BE2C (cell line): ENCODE data around the gene KRT2.

ENCODE experiments used
- DNase-seq: peaks from one replicate; pipeline ENCODE4 v3.0.0-alpha.2; 2020
- H3K27me3 ChIP-seq: fragments of 250-450 bp; sonication (Bioruptor Pico); 2 replicates; pipeline ENCODE4 v1.5.1; 2020; ENCODE audit warnings: mild to moderate bottlenecking
- H3K36me3 ChIP-seq: fragments of 250-450 bp; sonication (Bioruptor Pico); 2 replicates; pipeline ENCODE4 v1.5.1; 2020; ENCODE audit warnings: mild to moderate bottlenecking
- H3K4me1 ChIP-seq: fragments of 250-450 bp; sonication (Bioruptor Pico); 2 replicates; pipeline ENCODE4 v1.5.1; 2020
- H3K4me3 ChIP-seq: 2 replicates; pipeline ENCODE4 v1.5.1; 2011; ENCODE audit warnings: low read depth, low read length
- H3K9me3 ChIP-seq: fragments of 250-450 bp; sonication (Bioruptor Pico); 2 replicates; pipeline ENCODE4 v1.5.1; 2020
- CTCF ChIP-seq: IDR thresholded peaks from 2 replicates; pipeline ENCODE4 v1.5.1; 2012; ENCODE audit warnings: mild to moderate bottlenecking, low read depth, low read length

Gene KRT2

GRCh38 chr12:52655720-52656124, 3.7 kb upstream of the KRT2 start:
- TF ChIP-seq CTCF, result no peak
- no peaks in the 10 kb centered on the region for H3K36me3 ChIP-seq
- no peak overlapping the region for H3K4me3 ChIP-seq
- no peak for DNase-seq
- no peaks in the 10 kb centered on the region for H3K4me1 ChIP-seq
- no peaks in the 10 kb centered on the region for H3K9me3 ChIP-seq
- H3K27me3 ChIP-seq, result peaks cover 21% of the 10 kb centered on the region

- no peak for TF ChIP-seq CTCF
- no peaks in the 10 kb centered on the region for H3K36me3 ChIP-seq
- H3K4me3 ChIP-seq, result no peak overlapping the region
- no peaks in the 10 kb centered on the region for H3K4me1 ChIP-seq
- DNase-seq, result no peak
- no peaks in the 10 kb centered on the region for H3K9me3 ChIP-seq
- peaks cover 21% of the 10 kb centered on the region for H3K27me3 ChIP-seq
Observed at GRCh38 chr12:52655251-52655650, 3.2 kb upstream of the KRT2 start.

DNA sequence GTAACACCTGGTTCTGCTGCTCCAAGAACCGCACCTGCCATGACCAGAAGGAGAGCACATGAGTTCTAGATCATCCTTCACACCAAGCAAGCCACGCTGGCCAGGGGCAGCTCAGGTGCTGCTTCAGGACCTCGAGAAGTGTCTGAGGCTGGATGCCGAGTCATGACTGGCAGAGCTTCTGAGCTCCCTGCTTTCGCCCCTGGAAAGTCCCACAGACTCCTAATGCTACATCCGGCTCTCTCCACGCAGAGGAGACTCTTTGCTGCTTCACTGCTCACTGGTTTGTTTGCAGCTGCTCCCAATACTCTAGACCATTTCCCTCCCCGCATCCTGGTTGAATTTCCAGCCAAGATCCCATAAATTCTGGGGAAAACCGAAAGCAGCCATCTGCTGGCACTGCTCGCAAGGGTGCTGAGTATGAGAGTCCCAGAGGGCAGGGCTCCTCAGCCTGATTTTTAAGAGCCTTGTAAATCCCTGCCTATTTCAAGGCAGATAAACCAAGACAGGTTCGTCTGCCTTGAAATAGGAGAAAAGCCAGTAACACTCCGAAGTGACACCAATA, 1.4 kb downstream of the KRT2 start:
- no peak for TF ChIP-seq CTCF
- no peak overlapping the region for H3K4me3 ChIP-seq
- H3K9me3 ChIP-seq, result no peaks in the 10 kb centered on the region
- H3K36me3 ChIP-seq, result no peaks in the 10 kb centered on the region
- no peaks in the 10 kb centered on the region for H3K4me1 ChIP-seq
- H3K27me3 ChIP-seq, result no peaks in the 10 kb centered on the region; the same call in none of the 2 replicates
- DNase-seq, result no peak

GRCh38 chr12:52649066-52649465, 2.9 kb downstream of the KRT2 start:
- Histone ChIP-seq H3K4me1 (no peaks in the 10 kb centered on the region), H3K9me3 (no peaks in the 10 kb centered on the region), H3K4me3 (no peak overlapping the region), H3K27me3 (peaks cover 13% of the 10 kb centered on the region), H3K36me3 (no peaks in the 10 kb centered on the region)
- DNase-seq, result no peak
- TF ChIP-seq CTCF, result no peak

DNA sequence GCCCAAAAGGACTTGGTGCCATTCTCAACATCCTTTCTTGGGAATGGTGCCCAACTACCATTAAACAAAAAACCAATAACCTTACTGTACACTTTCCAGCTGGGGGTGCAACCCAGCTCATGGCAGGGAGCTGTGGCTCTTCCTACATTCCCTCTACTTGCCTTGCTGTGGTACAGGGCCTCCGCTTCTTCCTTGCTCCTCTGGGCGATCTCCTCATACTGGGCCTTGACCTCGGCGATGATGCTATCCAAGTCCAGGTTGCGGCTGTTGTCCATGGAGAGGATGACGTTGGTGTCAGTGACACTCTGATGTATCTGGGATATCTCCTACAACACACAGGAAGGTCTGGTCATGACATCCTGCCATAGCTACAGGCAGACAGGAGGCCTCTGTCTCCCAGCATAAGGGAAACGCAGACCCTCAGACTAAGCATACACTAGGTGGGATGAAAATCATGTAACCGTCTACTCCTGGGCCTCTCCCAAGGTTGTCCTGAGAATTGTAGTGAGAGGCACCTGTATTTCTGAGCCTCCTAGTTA, 3.9 kb downstream of the KRT2 start:
- no peaks in the 10 kb centered on the region for H3K9me3 ChIP-seq
- peaks cover 19% of the 10 kb centered on the region for H3K27me3 ChIP-seq
- H3K4me1 ChIP-seq, result no peaks in the 10 kb centered on the region
- H3K4me3 ChIP-seq, result no peak overlapping the region
- H3K36me3 ChIP-seq, result no peaks in the 10 kb centered on the region
- no peak for TF ChIP-seq CTCF
- DNase-seq, result no peak

DNA sequence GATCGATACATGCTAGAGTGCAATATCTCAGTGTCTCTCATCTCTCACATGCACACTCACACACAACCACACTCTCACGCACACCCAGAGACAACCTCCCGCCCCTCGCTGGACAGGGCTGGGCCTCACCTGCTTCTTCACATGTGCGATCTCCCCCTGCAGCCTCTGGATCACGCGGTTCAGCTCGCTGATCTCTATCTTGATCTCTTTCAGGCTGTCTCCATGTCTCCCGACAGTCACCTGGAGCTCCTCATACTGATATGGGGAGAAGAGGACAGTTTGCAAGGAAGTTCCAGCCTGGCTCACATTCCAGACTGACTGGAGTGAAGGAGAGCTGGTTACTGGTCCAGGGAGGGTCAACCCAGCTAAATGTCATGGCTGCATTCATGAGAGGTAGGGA, 4.4 kb downstream of the KRT2 start:
- no peak for TF ChIP-seq CTCF
- peaks cover 19% of the 10 kb centered on the region for H3K27me3 ChIP-seq

More for the DNA sequence above, 4.4 kb downstream of the KRT2 start:
- no peaks in the 10 kb centered on the region for H3K36me3 ChIP-seq
- H3K4me3 ChIP-seq, result no peak overlapping the region
- no peak for DNase-seq
- no peaks in the 10 kb centered on the region for H3K4me1 ChIP-seq
- H3K9me3 ChIP-seq, result no peaks in the 10 kb centered on the region
